Daoy (cell line): ENCODE measurements around the gene ZSCAN26. TPM values are rescaled to one million over a fixed set of nuclear protein-coding genes. Genes with fewer than 3 reads are reported as not detected.

Experiments
- DNase-seq: peaks from one replicate; pipeline ENCODE4 v3.0.0-alpha.2; 2015; ENCODE audit warnings: low read depth
- total RNA-seq: library from RNA; depleted of rRNA; stranded (reverse); fragments of >200 nt; shearing (Covaris generic); gene quantifications from 2 replicates; pipeline ENCODE4 v1.2.3, GENCODE V29; 2014; rRNA removed

The ZSCAN26 gene
- total RNA-seq: 14.4 and 18.3 TPM in 2 replicates

GRCh38 chr6:28266962-28267694 lies at the start of gene ZSCAN26:
Gene ZSCAN26 (plus strand): TSS chr6:28267143. CDS start chr6:28271920, 4,777 bp downstream.
- peak; percentile 92 for DNase-seq

- DNase-seq: no peak
These were observed 49.1 kb upstream of the ZSCAN26 start for GRCh38 chr6:28217890-28218289.

- peak; percentile 92 for DNase-seq
These were observed 48.4 kb upstream of the ZSCAN26 start for GRCh38 chr6:28218312-28219248.

GRCh38 chr6:28220257-28221133 lies 46.4 kb upstream of the ZSCAN26 start:
- DNase-seq: no peak

GRCh38 chr6:28224131-28225055 lies 42.5 kb upstream of the ZSCAN26 start:
- no peak for DNase-seq

- DNase-seq: peak; percentile 93
These were observed 41.7 kb upstream of the ZSCAN26 start, which contains the start of gene ZSCAN9 for GRCh38 chr6:28225056-28225834. Gene ZSCAN9 (plus strand): TSS chr6:28225275. CDS start chr6:28227085, 1,810 bp downstream.

- DNase-seq: no peak
These were observed 40.5 kb upstream of the ZSCAN26 start for GRCh38 chr6:28226460-28226859.

- no peak for DNase-seq
These were observed 34.2 kb upstream of the ZSCAN26 start for GRCh38 chr6:28232785-28233184.

GRCh38 chr6:28235912-28236452 lies 31.0 kb upstream of the ZSCAN26 start:
- DNase-seq: no peak

- DNase-seq: no peak
These were observed 27.3 kb upstream of the ZSCAN26 start for GRCh38 chr6:28239636-28240035.

GRCh38 chr6:28240471-28240870 lies 26.5 kb upstream of the ZSCAN26 start:
- no peak for DNase-seq

- no peak for DNase-seq
These were observed 23.0 kb upstream of the ZSCAN26 start for GRCh38 chr6:28243946-28244345.

- DNase-seq: no peak
These were observed 21.6 kb upstream of the ZSCAN26 start for GRCh38 chr6:28245206-28245941.

- DNase-seq: no peak
These were observed 18.0 kb upstream of the ZSCAN26 start for GRCh38 chr6:28248916-28249315.

GRCh38 chr6:28250747-28251146 lies 16.2 kb upstream of the ZSCAN26 start:
- DNase-seq: no peak

GRCh38 chr6:28251661-28252008 lies 15.3 kb upstream of the ZSCAN26 start:
- DNase-seq: peak; percentile 13

GRCh38 chr6:28252009-28252975 lies 14.7 kb upstream of the ZSCAN26 start, which contains the start of gene ZKSCAN4:
Gene ZKSCAN4 (minus strand): TSS chr6:28252269. CDS start chr6:28251980, 289 bp downstream.
- peak; percentile 86 for DNase-seq
